ENCODE results near the gene PLCB1.

Gene PLCB1

GRCh38 chr20:8913456-8913855, 781.4 kb downstream of the PLCB1 start:
- H3K27ac ChIP-seq = no peak overlapping the region
- TF ChIP-seq ZFX (IDR thresholded peaks at IDR 0.05) = no peak
- TF ChIP-seq, protein P1, sequence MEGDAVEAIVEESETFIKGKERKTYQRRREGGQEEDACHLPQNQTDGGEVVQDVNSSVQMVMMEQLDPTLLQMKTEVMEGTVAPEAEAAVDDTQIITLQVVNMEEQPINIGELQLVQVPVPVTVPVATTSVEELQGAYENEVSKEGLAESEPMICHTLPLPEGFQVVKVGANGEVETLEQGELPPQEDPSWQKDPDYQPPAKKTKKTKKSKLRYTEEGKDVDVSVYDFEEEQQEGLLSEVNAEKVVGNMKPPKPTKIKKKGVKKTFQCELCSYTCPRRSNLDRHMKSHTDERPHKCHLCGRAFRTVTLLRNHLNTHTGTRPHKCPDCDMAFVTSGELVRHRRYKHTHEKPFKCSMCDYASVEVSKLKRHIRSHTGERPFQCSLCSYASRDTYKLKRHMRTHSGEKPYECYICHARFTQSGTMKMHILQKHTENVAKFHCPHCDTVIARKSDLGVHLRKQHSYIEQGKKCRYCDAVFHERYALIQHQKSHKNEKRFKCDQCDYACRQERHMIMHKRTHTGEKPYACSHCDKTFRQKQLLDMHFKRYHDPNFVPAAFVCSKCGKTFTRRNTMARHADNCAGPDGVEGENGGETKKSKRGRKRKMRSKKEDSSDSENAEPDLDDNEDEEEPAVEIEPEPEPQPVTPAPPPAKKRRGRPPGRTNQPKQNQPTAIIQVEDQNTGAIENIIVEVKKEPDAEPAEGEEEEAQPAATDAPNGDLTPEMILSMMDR (conservative IDR thresholded peaks at IDR 0.05) = no peak

DNA sequence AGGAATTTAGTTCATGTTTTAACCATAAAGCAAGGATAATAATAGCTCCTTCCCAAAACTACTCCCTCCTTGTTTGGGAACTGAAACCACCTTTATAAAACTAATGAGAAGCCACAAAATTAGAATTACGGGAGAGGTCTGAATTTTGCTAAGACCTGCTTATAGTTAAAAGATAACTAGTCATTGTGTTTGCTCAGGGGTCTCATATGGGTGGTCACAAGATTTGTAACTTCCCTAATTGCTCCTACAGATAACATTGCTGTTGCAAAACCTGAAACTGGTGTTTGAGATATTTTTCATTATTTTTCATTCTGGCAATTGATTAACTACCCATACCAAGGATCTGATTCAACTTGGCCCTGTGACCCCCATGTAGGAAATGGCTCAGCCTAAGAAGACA, 782.4 kb downstream of the PLCB1 start:
- TF ChIP-seq, protein P1 (conservative IDR thresholded peaks at IDR 0.05) = no peak
- no peak for TF ChIP-seq ZFX (IDR thresholded peaks at IDR 0.05)
- no peak overlapping the region for H3K27ac ChIP-seq

GRCh38 chr20:8917084-8917483, 785.0 kb downstream of the PLCB1 start:
- TF ChIP-seq, protein P1 (conservative IDR thresholded peaks at IDR 0.05) = no peak
- no peak for TF ChIP-seq ZFX (IDR thresholded peaks at IDR 0.05)

GRCh38 chr20:8918145-8918544, 786.1 kb downstream of the PLCB1 start:
- TF ChIP-seq, protein P1 (conservative IDR thresholded peaks at IDR 0.05) = no peak
- TF ChIP-seq ZFX (IDR thresholded peaks at IDR 0.05) = no peak
- H3K27ac ChIP-seq = no peak overlapping the region

More at GRCh38 chr20:8917084-8917483, 785.0 kb downstream of the PLCB1 start:
- H3K27ac ChIP-seq = no peak overlapping the region

DNA sequence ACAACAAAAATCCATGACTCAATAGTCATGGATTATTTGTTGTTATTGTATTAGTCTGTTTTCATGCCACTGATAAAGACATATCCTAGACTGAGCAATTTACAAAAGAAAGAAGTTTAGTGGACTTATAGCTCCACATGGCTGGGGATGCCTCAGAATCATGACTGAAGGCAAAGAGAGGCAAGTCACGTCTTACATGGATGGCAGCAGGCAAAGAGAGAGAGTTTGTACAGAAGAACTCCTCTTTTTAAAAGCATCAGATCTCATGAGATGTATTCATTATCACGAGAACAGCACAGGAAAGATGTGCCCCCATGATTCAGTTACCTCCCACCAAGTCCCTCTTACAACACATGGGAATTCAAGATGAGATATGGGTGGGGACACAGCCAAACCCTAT, 792.5 kb downstream of the PLCB1 start:
- TF ChIP-seq ZFX (IDR thresholded peaks at IDR 0.05) = no peak
- TF ChIP-seq, protein P1 (conservative IDR thresholded peaks at IDR 0.05) = no peak
- no peak overlapping the region for H3K27ac ChIP-seq

DNA sequence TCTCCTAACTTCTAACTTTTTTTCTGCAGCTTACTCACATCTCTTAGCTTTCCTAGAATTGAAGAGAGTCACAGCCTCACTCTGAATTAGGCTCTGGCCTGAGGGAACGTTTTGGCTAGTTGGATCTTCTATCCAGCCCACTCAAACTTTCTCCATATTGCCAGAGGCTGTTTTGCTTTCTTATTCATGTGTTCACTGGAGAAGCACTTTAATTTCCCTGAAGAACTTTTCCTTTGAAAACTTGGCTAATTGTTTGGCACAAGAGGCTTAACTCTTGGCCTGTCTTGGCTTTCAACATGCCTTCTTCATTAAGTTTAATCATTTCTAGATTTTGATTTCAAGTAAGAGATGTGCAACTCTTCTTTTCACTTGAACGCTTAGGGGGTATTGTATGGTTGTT, 798.7 kb downstream of the PLCB1 start:
- TF ChIP-seq, protein P1 (conservative IDR thresholded peaks at IDR 0.05) = no peak
- TF ChIP-seq ZFX (IDR thresholded peaks at IDR 0.05) = no peak
- no peak overlapping the region for H3K27ac ChIP-seq

DNA sequence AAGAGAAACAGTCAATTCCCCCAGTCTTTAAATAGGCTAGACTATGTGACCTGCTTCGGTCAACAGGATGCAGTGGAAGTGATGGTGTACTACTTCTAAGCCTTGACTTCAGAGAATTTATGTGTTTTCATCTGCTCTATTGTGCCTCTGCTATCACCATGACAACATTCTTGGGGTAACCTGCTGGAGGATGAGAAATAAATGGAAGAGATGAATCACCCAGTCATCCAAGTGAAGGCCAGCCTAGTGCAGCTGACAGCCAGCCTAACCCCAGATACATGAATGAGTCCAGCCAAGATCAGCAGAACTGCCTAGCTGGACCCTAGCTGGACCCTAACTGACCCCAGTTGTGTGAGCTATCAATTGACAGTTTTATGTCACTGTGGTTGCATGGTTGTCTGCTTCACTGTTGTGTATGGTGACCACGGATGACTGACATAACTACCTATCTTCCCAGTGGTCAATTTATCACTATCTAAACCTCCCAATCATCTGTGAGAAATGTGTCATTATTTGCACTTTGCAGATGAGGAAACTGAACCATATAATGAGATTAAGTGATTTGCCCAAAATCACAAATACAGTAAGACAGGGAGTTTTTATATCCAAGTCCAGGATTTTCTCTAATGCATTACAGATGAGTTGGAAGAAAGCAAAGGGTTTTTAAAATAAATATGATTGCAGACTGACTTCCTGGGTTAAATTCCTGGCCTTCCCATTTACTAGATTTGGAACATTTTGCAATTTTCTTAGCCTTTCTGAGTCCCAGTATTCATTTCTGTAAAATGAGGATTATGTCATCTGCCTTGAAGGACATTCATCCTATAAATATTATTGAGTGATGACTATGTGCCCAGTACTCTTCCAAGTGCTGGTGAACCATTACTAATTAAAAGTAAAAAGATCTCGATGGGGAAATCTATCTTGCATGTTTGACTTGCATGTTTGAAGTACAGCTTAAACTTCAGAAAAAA, 800.4 kb downstream of the PLCB1 start:
- H3K27ac ChIP-seq = no peak overlapping the region
- TF ChIP-seq, protein P1 (conservative IDR thresholded peaks at IDR 0.05) = no peak
- TF ChIP-seq ZFX (IDR thresholded peaks at IDR 0.05) = no peak
